SH-SY5Y (cell line): ENCODE measurements around the gene ROR1.

Source experiments
- GATA2 ChIP-seq: IDR thresholded peaks from 2 replicates; pipeline ENCODE4 v1.6.1; 2011; ENCODE audit warnings: mild to moderate bottlenecking, low read depth, low read length
- GATA3 ChIP-seq: IDR thresholded peaks from 2 replicates; pipeline ENCODE4 v1.6.1; 2011; ENCODE audit warnings: low read depth, mild to moderate bottlenecking, low read length, moderate library complexity

GRCh38 chr1:63984930-63985290 is 211.1 kb downstream of the ROR1 start:
- no peak for TF ChIP-seq GATA2
- no peak for TF ChIP-seq GATA3
